GM23338 (cell line): Measurements from ENCODE around the gene SPG7. TPM values are rescaled to one million over a fixed set of nuclear protein-coding genes. Genes with fewer than 3 reads are reported as not detected.

ENCODE experiments used
- ATAC-seq: fragments of 200-7000 bp; cut with Tn5 transposase; 3 replicates; pipeline ENCODE4 v1.9.1; 2020
- DNase-seq: peaks from one replicate; pipeline ENCODE4 v3.0.0-alpha.2; 2015; ENCODE audit warnings: low spot score
- H2AFZ ChIP-seq: fragments of 200-600 bp; sonication (generic); 2 replicates; pipeline ENCODE4 v1.8.0; 2016; ENCODE audit warnings: antibody characterized with exemption, mild to moderate bottlenecking, moderate library complexity
- H3F3A ChIP-seq: fragments of 200-600 bp; sonication (generic); replicated peaks from 2 replicates; pipeline ENCODE4 v1.8.0; 2017; ENCODE audit warnings: antibody characterized with exemption, mixed run types, low read depth
- H3K27ac ChIP-seq: fragments of 200-600 bp; sonication (generic); 2 replicates; pipeline ENCODE4 v1.6.1; 2016; ENCODE audit warnings: low read depth
- H3K27me3 ChIP-seq: fragments of 200-600 bp; sonication (generic); 2 replicates; pipeline ENCODE4 v1.8.0; 2016; ENCODE audit warnings: mild to moderate bottlenecking, mixed run types, moderate library complexity; ENCODE audit not compliant: insufficient read depth
- H3K36me3 ChIP-seq: fragments of 200-600 bp; sonication (generic); 2 replicates; pipeline ENCODE4 v1.8.0; 2016; ENCODE audit warnings: mild to moderate bottlenecking; ENCODE audit not compliant: insufficient read depth
- H3K4me1 ChIP-seq: fragments of 200-600 bp; sonication (generic); 2 replicates; pipeline ENCODE4 v1.8.0; 2016; ENCODE audit warnings: mild to moderate bottlenecking, moderate library complexity; ENCODE audit not compliant: insufficient read depth
- H3K4me2 ChIP-seq: fragments of 200-600 bp; sonication (generic); 2 replicates; pipeline ENCODE4 v1.7.1; 2017; ENCODE audit warnings: mixed run types
- H3K4me3 ChIP-seq: fragments of 200-600 bp; sonication (generic); 2 replicates; pipeline ENCODE4 v1.6.1; 2016; ENCODE audit warnings: mixed run types
- H3K79me2 ChIP-seq: fragments of 200-600 bp; sonication (generic); replicated peaks from 2 replicates; pipeline ENCODE4 v1.8.0; 2017; ENCODE audit warnings: mild to moderate bottlenecking; ENCODE audit not compliant: insufficient read depth
- H3K9me2 ChIP-seq: fragments of 200-600 bp; sonication (generic); 2 replicates; pipeline ENCODE4 v1.8.0; 2017; ENCODE audit not compliant: insufficient read depth
- H4K20me1 ChIP-seq: fragments of 200-600 bp; sonication (generic); replicated peaks from 2 replicates; pipeline ENCODE4 v1.8.0; 2017; ENCODE audit warnings: mild to moderate bottlenecking; ENCODE audit not compliant: insufficient read depth
- H3K27ac Mint-ChIP-seq: 2 replicates; pipeline ENCODE4 v1.8.0; 2020; ENCODE audit warnings: inconsistent platforms, mild to moderate bottlenecking, moderate library complexity, mixed read lengths
- H3K27me3 Mint-ChIP-seq: 3 replicates; pipeline ENCODE4 v1.8.0; 2022; ENCODE audit warnings: low read depth, mild to moderate bottlenecking, moderate library complexity, mixed read lengths, inconsistent platforms; ENCODE audit not compliant: insufficient read depth, poor library complexity
- H3K36me3 Mint-ChIP-seq: 3 replicates; pipeline ENCODE4 v1.8.0; 2021; ENCODE audit warnings: low read depth, mild to moderate bottlenecking, inconsistent platforms, moderate library complexity, mixed read lengths
- H3K4me1 Mint-ChIP-seq: 3 replicates; pipeline ENCODE4 v1.8.0; 2020; ENCODE audit warnings: mild to moderate bottlenecking, inconsistent platforms, mixed read lengths
- H3K4me3 Mint-ChIP-seq: 3 replicates; pipeline ENCODE4 v1.8.0; 2021; ENCODE audit warnings: moderate library complexity, mild to moderate bottlenecking, inconsistent platforms, mixed read lengths
- H3K9me3 Mint-ChIP-seq: 3 replicates; pipeline ENCODE4 v1.8.0; 2020; ENCODE audit warnings: moderate library complexity, mild to moderate bottlenecking, inconsistent platforms, mixed read lengths
- CREB1 ChIP-seq: fragments of 250-450 bp; sonication (Bioruptor Pico); IDR thresholded peaks from 2 replicates; pipeline ENCODE4 v1.5.0; 2020; ENCODE audit warnings: low read depth, mild to moderate bottlenecking, moderate library complexity
- EZH2 ChIP-seq: fragments of 200-600 bp; sonication (generic); IDR thresholded peaks from one replicate; pipeline ENCODE4 v1.8.0; 2017; ENCODE audit warnings: antibody characterized with exemption, mild to moderate bottlenecking, low read depth; ENCODE audit not compliant: unreplicated experiment
- EZH2phosphoT487 ChIP-seq: fragments of 200-600 bp; sonication (generic); IDR thresholded peaks from one replicate; pipeline ENCODE4 v1.8.1; 2018; ENCODE audit warnings: antibody characterized with exemption; ENCODE audit not compliant: unreplicated experiment
- JUNB ChIP-seq: IDR thresholded peaks from one replicate; pipeline ENCODE4 v1.6.1; 2016; ENCODE audit warnings: antibody characterized with exemption; ENCODE audit not compliant: unreplicated experiment
- NANOG ChIP-seq: IDR thresholded peaks from 2 replicates; pipeline ENCODE4 v1.6.1; 2016; ENCODE audit warnings: antibody characterized with exemption, borderline replicate concordance
- POLR2AphosphoS5 ChIP-seq: IDR thresholded peaks from 2 replicates; pipeline ENCODE4 v1.6.1; 2016; ENCODE audit warnings: antibody characterized with exemption, low read depth
- STAT1 ChIP-seq: IDR thresholded peaks from one replicate; pipeline ENCODE4 v1.6.1; 2016; ENCODE audit warnings: antibody characterized with exemption; ENCODE audit not compliant: unreplicated experiment
- ZNF114 ChIP-seq: fragments of 250-450 bp; sonication (Bioruptor Pico); IDR thresholded peaks from 2 replicates; pipeline ENCODE4 v1.5.0; 2020; ENCODE audit warnings: mild to moderate bottlenecking, moderate library complexity
- ZNF331 ChIP-seq: fragments of 250-450 bp; sonication (Bioruptor Pico); IDR thresholded peaks from 2 replicates; pipeline ENCODE4 v1.5.0; 2020; ENCODE audit warnings: low read depth, mild to moderate bottlenecking, moderate library complexity
- polyA plus RNA-seq: library from polyadenylated mRNA; unstranded; fragments of >200 nt; fragmentation: Nextera tagmentation; extraction: Ambion mirVana; gene quantifications from 2 replicates; pipeline ENCODE4 v1.2.1, GENCODE V29; 2016
- total RNA-seq: library from RNA; depleted of rRNA; stranded (reverse); fragments of >200 nt; shearing (Covaris generic); gene quantifications from 2 replicates; pipeline ENCODE4 v1.2.3, GENCODE V29; 2014
- TF ChIP-seq, protein P1 (sequence below): IDR thresholded peaks from 2 replicates; pipeline ENCODE4 v1.6.1; 2016; ENCODE audit warnings: antibody characterized with exemption
- TF ChIP-seq, protein P2 (sequence below): fragments of 250-450 bp; sonication (Bioruptor Pico); IDR thresholded peaks from 2 replicates; pipeline ENCODE4 v1.5.0; 2020; ENCODE audit warnings: mild to moderate bottlenecking, moderate library complexity
- TF ChIP-seq, protein P3 (sequence below), 2 experiments: fragments of 200-600 bp in 1 of 2; sonication (generic) in 1 of 2; conservative IDR thresholded peaks; 2 replicates each; pipeline versions ENCODE4 v1.5.1 to v1.6.1; 2016 to 2017; ENCODE audit warnings: antibody characterized with exemption in 2 of 2, low read depth in 2 of 2, mild to moderate bottlenecking in 2 of 2, moderate library complexity in 1 of 2
- TF ChIP-seq, protein P4 (sequence below): IDR thresholded peaks from one replicate; pipeline ENCODE4 v1.6.1; 2018; ENCODE audit warnings: antibody characterized with exemption; ENCODE audit not compliant: unreplicated experiment

The SPG7 gene
- total and polyA plus RNA-seq, 2 experiments from 2014 or later: 77.1 to 267 TPM

DNA sequence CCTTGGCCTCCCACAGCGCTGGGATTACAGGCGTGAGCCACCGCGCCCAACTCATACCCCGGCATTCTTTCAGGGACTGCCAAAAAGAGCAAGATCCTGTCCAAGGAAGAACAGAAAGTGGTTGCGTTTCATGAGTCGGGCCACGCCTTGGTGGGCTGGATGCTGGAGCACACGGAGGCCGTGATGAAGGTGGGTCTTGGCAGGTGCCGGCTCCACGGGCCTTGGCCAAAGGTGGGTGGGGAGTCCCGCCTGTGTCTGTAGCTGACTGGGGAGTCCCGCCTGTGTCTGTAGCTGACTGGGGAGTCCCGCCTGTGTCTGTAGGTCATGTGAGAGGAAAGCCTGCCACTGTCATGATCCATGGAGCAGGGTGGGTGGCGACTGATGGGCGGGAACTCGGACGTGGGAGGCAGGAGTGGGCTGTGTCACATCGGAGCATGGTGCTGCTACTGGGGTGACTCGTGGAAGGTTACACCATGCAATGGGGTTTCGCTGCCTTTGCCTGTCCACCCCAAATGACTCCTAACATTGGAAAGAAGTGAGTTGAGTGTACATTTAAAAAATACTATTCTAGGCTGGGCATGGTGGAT is 42.3 kb downstream of the SPG7 start:
- Mint-ChIP-seq H3K27me3 (peaks cover 6% of the 10 kb centered on the region), H3K4me3 (no peak overlapping the region), H3K9me3 (no peaks in the 10 kb centered on the region), H3K4me1 (no peaks in the 10 kb centered on the region), H3K27ac (no peak overlapping the region), H3K36me3 (peaks cover 68% of the 10 kb centered on the region)
- Histone ChIP-seq H4K20me1 (no peaks in the 10 kb centered on the region), H3K9me2 (no peaks in the 10 kb centered on the region), H3K79me2 (no peaks in the 10 kb centered on the region), H3K27me3 (no peaks in the 10 kb centered on the region), H3K4me3 (no peak overlapping the region), H3K27ac (no peak overlapping the region), H3K36me3 (peaks cover 17% of the 10 kb centered on the region), H3F3A (peaks cover 6% of the 10 kb centered on the region; the same call in 1 of the 2 replicates), H3K4me1 (no peaks in the 10 kb centered on the region), H3K4me2 (no peak overlapping the region), H2AFZ (no peak overlapping the region)
- ATAC-seq (no peak), DNase-seq (no peak)
- TF ChIP-seq, protein P1, sequence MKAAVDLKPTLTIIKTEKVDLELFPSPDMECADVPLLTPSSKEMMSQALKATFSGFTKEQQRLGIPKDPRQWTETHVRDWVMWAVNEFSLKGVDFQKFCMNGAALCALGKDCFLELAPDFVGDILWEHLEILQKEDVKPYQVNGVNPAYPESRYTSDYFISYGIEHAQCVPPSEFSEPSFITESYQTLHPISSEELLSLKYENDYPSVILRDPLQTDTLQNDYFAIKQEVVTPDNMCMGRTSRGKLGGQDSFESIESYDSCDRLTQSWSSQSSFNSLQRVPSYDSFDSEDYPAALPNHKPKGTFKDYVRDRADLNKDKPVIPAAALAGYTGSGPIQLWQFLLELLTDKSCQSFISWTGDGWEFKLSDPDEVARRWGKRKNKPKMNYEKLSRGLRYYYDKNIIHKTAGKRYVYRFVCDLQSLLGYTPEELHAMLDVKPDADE: no peak
- TF ChIP-seq ZNF331 (CRISPR knock-in tag) (no peak), ZNF114 (CRISPR knock-in tag) (no peak), EZH2phosphoT487 (no peak), JUNB (no peak), POLR2AphosphoS5 (no peak), EZH2 (no peak), NANOG (no peak), CREB1 (no peak), STAT1 (no peak)
- TF ChIP-seq, protein P2, sequence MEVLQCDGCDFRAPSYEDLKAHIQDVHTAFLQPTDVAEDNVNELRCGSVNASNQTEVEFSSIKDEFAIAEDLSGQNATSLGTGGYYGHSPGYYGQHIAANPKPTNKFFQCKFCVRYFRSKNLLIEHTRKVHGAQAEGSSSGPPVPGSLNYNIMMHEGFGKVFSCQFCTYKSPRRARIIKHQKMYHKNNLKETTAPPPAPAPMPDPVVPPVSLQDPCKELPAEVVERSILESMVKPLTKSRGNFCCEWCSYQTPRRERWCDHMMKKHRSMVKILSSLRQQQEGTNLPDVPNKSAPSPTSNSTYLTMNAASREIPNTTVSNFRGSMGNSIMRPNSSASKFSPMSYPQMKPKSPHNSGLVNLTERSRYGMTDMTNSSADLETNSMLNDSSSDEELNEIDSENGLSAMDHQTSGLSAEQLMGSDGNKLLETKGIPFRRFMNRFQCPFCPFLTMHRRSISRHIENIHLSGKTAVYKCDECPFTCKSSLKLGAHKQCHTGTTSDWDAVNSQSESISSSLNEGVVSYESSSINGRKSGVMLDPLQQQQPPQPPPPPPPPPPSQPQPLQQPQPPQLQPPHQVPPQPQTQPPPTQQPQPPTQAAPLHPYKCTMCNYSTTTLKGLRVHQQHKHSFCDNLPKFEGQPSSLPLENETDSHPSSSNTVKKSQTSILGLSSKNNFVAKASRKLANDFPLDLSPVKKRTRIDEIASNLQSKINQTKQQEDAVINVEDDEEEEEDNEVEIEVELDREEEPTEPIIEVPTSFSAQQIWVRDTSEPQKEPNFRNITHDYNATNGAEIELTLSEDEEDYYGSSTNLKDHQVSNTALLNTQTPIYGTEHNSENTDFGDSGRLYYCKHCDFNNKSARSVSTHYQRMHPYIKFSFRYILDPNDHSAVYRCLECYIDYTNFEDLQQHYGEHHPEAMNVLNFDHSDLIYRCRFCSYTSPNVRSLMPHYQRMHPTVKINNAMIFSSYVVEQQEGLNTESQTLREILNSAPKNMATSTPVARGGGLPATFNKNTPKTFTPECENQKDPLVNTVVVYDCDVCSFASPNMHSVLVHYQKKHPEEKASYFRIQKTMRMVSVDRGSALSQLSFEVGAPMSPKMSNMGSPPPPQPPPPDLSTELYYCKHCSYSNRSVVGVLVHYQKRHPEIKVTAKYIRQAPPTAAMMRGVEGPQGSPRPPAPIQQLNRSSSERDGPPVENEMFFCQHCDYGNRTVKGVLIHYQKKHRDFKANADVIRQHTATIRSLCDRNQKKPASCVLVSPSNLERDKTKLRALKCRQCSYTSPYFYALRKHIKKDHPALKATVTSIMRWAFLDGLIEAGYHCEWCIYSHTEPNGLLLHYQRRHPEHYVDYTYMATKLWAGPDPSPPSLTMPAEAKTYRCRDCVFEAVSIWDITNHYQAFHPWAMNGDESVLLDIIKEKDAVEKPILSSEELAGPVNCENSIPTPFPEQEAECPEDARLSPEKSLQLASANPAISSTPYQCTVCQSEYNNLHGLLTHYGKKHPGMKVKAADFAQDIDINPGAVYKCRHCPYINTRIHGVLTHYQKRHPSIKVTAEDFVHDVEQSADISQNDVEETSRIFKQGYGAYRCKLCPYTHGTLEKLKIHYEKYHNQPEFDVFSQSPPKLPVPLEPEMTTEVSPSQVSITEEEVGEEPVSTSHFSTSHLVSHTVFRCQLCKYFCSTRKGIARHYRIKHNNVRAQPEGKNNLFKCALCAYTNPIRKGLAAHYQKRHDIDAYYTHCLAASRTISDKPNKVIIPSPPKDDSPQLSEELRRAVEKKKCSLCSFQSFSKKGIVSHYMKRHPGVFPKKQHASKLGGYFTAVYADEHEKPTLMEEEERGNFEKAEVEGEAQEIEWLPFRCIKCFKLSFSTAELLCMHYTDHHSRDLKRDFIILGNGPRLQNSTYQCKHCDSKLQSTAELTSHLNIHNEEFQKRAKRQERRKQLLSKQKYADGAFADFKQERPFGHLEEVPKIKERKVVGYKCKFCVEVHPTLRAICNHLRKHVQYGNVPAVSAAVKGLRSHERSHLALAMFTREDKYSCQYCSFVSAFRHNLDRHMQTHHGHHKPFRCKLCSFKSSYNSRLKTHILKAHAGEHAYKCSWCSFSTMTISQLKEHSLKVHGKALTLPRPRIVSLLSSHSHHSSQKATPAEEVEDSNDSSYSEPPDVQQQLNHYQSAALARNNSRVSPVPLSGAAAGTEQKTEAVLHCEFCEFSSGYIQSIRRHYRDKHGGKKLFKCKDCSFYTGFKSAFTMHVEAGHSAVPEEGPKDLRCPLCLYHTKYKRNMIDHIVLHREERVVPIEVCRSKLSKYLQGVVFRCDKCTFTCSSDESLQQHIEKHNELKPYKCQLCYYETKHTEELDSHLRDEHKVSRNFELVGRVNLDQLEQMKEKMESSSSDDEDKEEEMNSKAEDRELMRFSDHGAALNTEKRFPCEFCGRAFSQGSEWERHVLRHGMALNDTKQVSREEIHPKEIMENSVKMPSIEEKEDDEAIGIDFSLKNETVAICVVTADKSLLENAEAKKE (CRISPR knock-in tag): no peak
- TF ChIP-seq, protein P3, sequence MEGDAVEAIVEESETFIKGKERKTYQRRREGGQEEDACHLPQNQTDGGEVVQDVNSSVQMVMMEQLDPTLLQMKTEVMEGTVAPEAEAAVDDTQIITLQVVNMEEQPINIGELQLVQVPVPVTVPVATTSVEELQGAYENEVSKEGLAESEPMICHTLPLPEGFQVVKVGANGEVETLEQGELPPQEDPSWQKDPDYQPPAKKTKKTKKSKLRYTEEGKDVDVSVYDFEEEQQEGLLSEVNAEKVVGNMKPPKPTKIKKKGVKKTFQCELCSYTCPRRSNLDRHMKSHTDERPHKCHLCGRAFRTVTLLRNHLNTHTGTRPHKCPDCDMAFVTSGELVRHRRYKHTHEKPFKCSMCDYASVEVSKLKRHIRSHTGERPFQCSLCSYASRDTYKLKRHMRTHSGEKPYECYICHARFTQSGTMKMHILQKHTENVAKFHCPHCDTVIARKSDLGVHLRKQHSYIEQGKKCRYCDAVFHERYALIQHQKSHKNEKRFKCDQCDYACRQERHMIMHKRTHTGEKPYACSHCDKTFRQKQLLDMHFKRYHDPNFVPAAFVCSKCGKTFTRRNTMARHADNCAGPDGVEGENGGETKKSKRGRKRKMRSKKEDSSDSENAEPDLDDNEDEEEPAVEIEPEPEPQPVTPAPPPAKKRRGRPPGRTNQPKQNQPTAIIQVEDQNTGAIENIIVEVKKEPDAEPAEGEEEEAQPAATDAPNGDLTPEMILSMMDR (conservative IDR thresholded peaks at IDR 0.05; ENCODE audit: low read depth in 2 of 2): no peak
- TF ChIP-seq, protein P4, sequence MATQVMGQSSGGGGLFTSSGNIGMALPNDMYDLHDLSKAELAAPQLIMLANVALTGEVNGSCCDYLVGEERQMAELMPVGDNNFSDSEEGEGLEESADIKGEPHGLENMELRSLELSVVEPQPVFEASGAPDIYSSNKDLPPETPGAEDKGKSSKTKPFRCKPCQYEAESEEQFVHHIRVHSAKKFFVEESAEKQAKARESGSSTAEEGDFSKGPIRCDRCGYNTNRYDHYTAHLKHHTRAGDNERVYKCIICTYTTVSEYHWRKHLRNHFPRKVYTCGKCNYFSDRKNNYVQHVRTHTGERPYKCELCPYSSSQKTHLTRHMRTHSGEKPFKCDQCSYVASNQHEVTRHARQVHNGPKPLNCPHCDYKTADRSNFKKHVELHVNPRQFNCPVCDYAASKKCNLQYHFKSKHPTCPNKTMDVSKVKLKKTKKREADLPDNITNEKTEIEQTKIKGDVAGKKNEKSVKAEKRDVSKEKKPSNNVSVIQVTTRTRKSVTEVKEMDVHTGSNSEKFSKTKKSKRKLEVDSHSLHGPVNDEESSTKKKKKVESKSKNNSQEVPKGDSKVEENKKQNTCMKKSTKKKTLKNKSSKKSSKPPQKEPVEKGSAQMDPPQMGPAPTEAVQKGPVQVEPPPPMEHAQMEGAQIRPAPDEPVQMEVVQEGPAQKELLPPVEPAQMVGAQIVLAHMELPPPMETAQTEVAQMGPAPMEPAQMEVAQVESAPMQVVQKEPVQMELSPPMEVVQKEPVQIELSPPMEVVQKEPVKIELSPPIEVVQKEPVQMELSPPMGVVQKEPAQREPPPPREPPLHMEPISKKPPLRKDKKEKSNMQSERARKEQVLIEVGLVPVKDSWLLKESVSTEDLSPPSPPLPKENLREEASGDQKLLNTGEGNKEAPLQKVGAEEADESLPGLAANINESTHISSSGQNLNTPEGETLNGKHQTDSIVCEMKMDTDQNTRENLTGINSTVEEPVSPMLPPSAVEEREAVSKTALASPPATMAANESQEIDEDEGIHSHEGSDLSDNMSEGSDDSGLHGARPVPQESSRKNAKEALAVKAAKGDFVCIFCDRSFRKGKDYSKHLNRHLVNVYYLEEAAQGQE: no peak
